PC-3 (cell line): Measurements from ENCODE around the gene CDC37L1. TPM values are rescaled to one million over a fixed set of nuclear protein-coding genes. Genes with fewer than 3 reads are reported as not detected.

Experiments used
- ATAC-seq: fragments of 200-7000 bp; cut with Tn5 transposase; 2 replicates; pipeline ENCODE4 v1.9.1; 2020; ENCODE audit warnings: mild to moderate bottlenecking, moderate library complexity
- BruUV-seq: library from RNA; stranded (reverse); fragments of 400-500 nt; replicated peaks from 2 replicates; lab custom pipeline; 2021; lab: Mats Ljungman, UMichigan
- CTCF ChIA-PET: fragments of 300-600 bp; sonication (Branson Sonifier 250); formaldehyde crosslinking; loops from one replicate; lab custom pipeline; 2022; ENCODE audit warnings: antibody characterized with exemption; lab: Charles Lee
- POLR2A ChIA-PET: fragments of 300-600 bp; sonication (Branson Sonifier 250); formaldehyde crosslinking; loops from one replicate; lab custom pipeline; 2022; ENCODE audit warnings: antibody characterized with exemption; ENCODE audit not compliant: unreplicated experiment; lab: Charles Lee
- DNase-seq: peaks from one replicate; pipeline ENCODE4 v3.0.0-alpha.2; 2015
- H2AFZ ChIP-seq: fragments of 300-600 bp; sonication (generic); 2 replicates; pipeline ENCODE4 v1.6.0; 2016; ENCODE audit warnings: antibody characterized with exemption, low read length
- H3F3A ChIP-seq: fragments of 300-600 bp; sonication (generic); one replicate; pipeline ENCODE4 v1.6.0; 2017; ENCODE audit warnings: antibody characterized with exemption, low read length, control low read depth, mild to moderate bottlenecking; ENCODE audit not compliant: unreplicated experiment
- H3K27ac ChIP-seq: fragments of 300-600 bp; sonication (generic); 2 replicates; pipeline ENCODE4 v1.5.1; 2016; ENCODE audit warnings: mild to moderate bottlenecking, low read length
- H3K27me3 ChIP-seq: fragments of 300-600 bp; sonication (generic); 2 replicates; pipeline ENCODE4 v1.6.1; 2016; ENCODE audit warnings: low read length, mixed read lengths
- H3K36me3 ChIP-seq: fragments of 300-600 bp; sonication (generic); 2 replicates; pipeline ENCODE4 v1.6.1; 2016; ENCODE audit warnings: low read depth, mixed run types, low read length, mixed read lengths
- H3K4me1 ChIP-seq: fragments of 300-600 bp; sonication (generic); 2 replicates; pipeline ENCODE4 v1.5.1; 2016; ENCODE audit warnings: low read length; ENCODE audit not compliant: insufficient read depth
- H3K4me2 ChIP-seq: fragments of 300-600 bp; sonication (generic); 2 replicates; pipeline ENCODE4 v1.6.0; 2016; ENCODE audit warnings: low read length
- H3K4me3 ChIP-seq: fragments of 300-600 bp; sonication (generic); 2 replicates; pipeline ENCODE4 v1.5.1; 2016; ENCODE audit warnings: mild to moderate bottlenecking, low read length, mixed read lengths
- H3K79me2 ChIP-seq: fragments of 300-600 bp; sonication (generic); 2 replicates; pipeline ENCODE4 v1.6.1; 2017; ENCODE audit warnings: low read length, mixed read lengths
- H3K9ac ChIP-seq: fragments of 300-600 bp; sonication (generic); 2 replicates; pipeline ENCODE4 v1.6.0; 2016; ENCODE audit warnings: mild to moderate bottlenecking, low read length
- H3K9me2 ChIP-seq: fragments of 300-600 bp; sonication (generic); replicated peaks from 2 replicates; pipeline ENCODE4 v1.6.1; 2016; ENCODE audit warnings: mixed run types, low read length, mixed read lengths
- H3K9me3 ChIP-seq: fragments of 300-600 bp; sonication (generic); 2 replicates; pipeline ENCODE4 v1.6.1; 2016; ENCODE audit warnings: low read length, mixed read lengths
- H4K20me1 ChIP-seq: fragments of 300-600 bp; sonication (generic); 2 replicates; pipeline ENCODE4 v1.6.1; 2016; ENCODE audit warnings: low read length, mixed read lengths
- CTCF ChIP-seq: fragments of 300-600 bp; sonication (generic); conservative IDR thresholded peaks from 2 replicates; pipeline ENCODE4 v1.5.1; 2017; ENCODE audit warnings: antibody characterized with exemption, low read depth, mild to moderate bottlenecking, low read length
- EZH2 ChIP-seq: fragments of 300-600 bp; sonication (generic); IDR thresholded peaks from one replicate; pipeline ENCODE4 v1.6.1; 2017; ENCODE audit warnings: antibody characterized with exemption, mild to moderate bottlenecking, low read length; ENCODE audit not compliant: unreplicated experiment
- EZH2phosphoT487 ChIP-seq: fragments of 300-600 bp; sonication (generic); IDR thresholded peaks from 2 replicates; pipeline ENCODE4 v1.6.1; 2018; ENCODE audit warnings: mild to moderate bottlenecking, antibody characterized with exemption, low read length, borderline replicate concordance
- intact Hi-C: fragments of 100-400 bp; cut with micrococcal nuclease; formaldehyde crosslinking; loops from 2 replicates; pipeline ENCODE4 v1.9.0; 2023
- total RNA-seq: library from RNA; depleted of rRNA; stranded (reverse); fragments of >200 nt; gene quantifications from 2 replicates; pipeline ENCODE4 v1.2.3, GENCODE V29; 2014

The CDC37L1 gene
- total RNA-seq, 1 experiment from 2014 or later: 5.1 TPM

- ATAC-seq (no peak), DNase-seq (no peak)
- Histone ChIP-seq H3K27ac (no peak overlapping the region), H3K4me1 (no peaks in the 10 kb centered on the region), H3K4me3 (no peak overlapping the region), H3K79me2 (no peaks in the 10 kb centered on the region), H3K36me3 (peaks cover 10% of the 10 kb centered on the region), H2AFZ (no peak overlapping the region), H3K9ac (no peak overlapping the region), H3K27me3 (no peaks in the 10 kb centered on the region), H3K9me3 (no peaks in the 10 kb centered on the region), H3K4me2 (no peak overlapping the region), H3F3A (no peaks in the 10 kb centered on the region), H4K20me1 (no peaks in the 10 kb centered on the region), H3K9me2 (no peaks in the 10 kb centered on the region)
- no peak for TF ChIP-seq EZH2
- no peak for TF ChIP-seq EZH2phosphoT487
- no peak for TF ChIP-seq CTCF
- BruUV-seq: no TSS peak
- ChIA-PET CTCF (no interaction called here), POLR2A (interaction anchor here (0.7 kb wide), 1 partner anchor 302 kb away, joined by 3 read pairs; no protein-coding TSS in a partner anchor)
- intact Hi-C loops: no loop called here
Measured at GRCh38 chr9:4718911-4719310, 39.5 kb downstream of the CDC37L1 start.

GRCh38 chr9:4721736-4722135, 42.4 kb downstream of the CDC37L1 start:
- no peaks in the 10 kb centered on the region for H3K4me1 ChIP-seq
- H3K4me3 ChIP-seq: no peak overlapping the region
- no peaks in the 10 kb centered on the region for H3K79me2 ChIP-seq
- no peak overlapping the region for H2AFZ ChIP-seq
- no peak overlapping the region for H3K27ac ChIP-seq
- no peaks in the 10 kb centered on the region for H3K9me3 ChIP-seq
- H3F3A ChIP-seq: no peaks in the 10 kb centered on the region
- intact Hi-C loops: no loop called here
- ATAC-seq (no peak), DNase-seq (no peak)
- H4K20me1 ChIP-seq: no peaks in the 10 kb centered on the region
- POLR2A ChIA-PET: no interaction called here
- CTCF ChIA-PET: no interaction called here
- no TSS peak for BruUV-seq
- peaks cover 8% of the 10 kb centered on the region for H3K36me3 ChIP-seq
- no peak overlapping the region for H3K4me2 ChIP-seq
- no peaks in the 10 kb centered on the region for H3K9me2 ChIP-seq
- no peaks in the 10 kb centered on the region for H3K27me3 ChIP-seq
- no peak overlapping the region for H3K9ac ChIP-seq
- no peak for TF ChIP-seq EZH2
- no peak for TF ChIP-seq CTCF

GRCh38 chr9:4725706-4726442, 46.5 kb downstream of the CDC37L1 start:
- no peaks in the 10 kb centered on the region for H3F3A ChIP-seq
- ATAC-seq (peak; percentile 35; the same call in 1 of the 2 replicates), DNase-seq (no peak)
- no peak overlapping the region for H3K4me3 ChIP-seq
- H4K20me1 ChIP-seq: no peaks in the 10 kb centered on the region
- BruUV-seq: no TSS peak
- H3K4me1 ChIP-seq: no peaks in the 10 kb centered on the region
- ChIA-PET CTCF (no interaction called here), POLR2A (no interaction called here)
- intact Hi-C loops: no loop called here
- no peak overlapping the region for H3K27ac ChIP-seq
- no peak overlapping the region for H2AFZ ChIP-seq
- H3K36me3 ChIP-seq: no peaks in the 10 kb centered on the region; the same call in 1 of the 2 replicates
- no peak overlapping the region for H3K9ac ChIP-seq
- no peaks in the 10 kb centered on the region for H3K9me2 ChIP-seq
- no peaks in the 10 kb centered on the region for H3K27me3 ChIP-seq
- TF ChIP-seq EZH2phosphoT487 (no peak), EZH2 (no peak), CTCF (no peak)
- H3K9me3 ChIP-seq: no peaks in the 10 kb centered on the region
- peaks cover 12% of the 10 kb centered on the region for H3K79me2 ChIP-seq
- H3K4me2 ChIP-seq: no peak overlapping the region
